Tibial nerve (tissue), 4 donors: ENCODE data around the gene SRA1.

Source experiments
- CTCF ChIP-seq, 5 experiments: fragments of 200-600 bp in 3 of 5; fragments of 450-650 bp in 2 of 5; sonication (generic) in 3 of 5; IDR thresholded peaks; one replicate each; pipeline ENCODE4 v1.5.1; 2016 to 2019; ENCODE audit warnings: antibody characterized with exemption in 5 of 5, mild to moderate bottlenecking in 3 of 5, moderate library complexity in 2 of 5
- EP300 ChIP-seq, 2 donors: sonication (generic); formaldehyde crosslinking; IDR thresholded peaks; one replicate each; pipeline ENCODE4 v1.6.1; 2017; ENCODE audit warnings: antibody characterized with exemption in 2 of 2, mild to moderate bottlenecking in 1 of 2

DNA sequence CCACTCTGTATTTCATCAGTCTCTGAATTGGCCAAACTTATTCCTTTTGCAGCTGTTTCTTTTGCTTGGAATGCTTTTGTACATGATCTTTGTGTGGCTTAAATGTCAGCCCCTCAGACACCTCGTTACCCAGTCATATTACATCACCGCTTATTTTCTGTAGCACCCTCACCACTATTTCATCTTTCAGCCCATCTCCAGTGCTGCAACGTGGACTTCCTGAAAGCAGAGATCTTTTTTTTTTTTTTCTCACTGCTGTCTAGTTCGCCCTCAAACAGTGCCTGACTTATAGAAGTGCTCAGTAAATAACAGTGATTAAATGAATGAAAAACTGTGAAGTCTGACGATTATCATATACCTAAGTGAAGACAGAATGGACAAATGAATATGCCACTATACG lies 835 bp downstream of the SRA1 start:
- TF ChIP-seq CTCF (IDR thresholded peaks at IDR 0.05) (no peak), EP300 (IDR thresholded peaks at IDR 0.05) (no peak)
